KMS-11 (cell line): ENCODE data around the gene POFUT1.

ENCODE experiments used
- H2AFZ ChIP-seq: fragments of 200-600 bp; sonication (generic); 2 replicates; pipeline ENCODE4 v1.6.1; 2016; ENCODE audit warnings: antibody characterized with exemption, mixed run types, low read depth
- H3K27ac ChIP-seq: fragments of 200-600 bp; sonication (generic); 2 replicates; pipeline ENCODE4 v1.6.1; 2016; ENCODE audit warnings: mild to moderate bottlenecking, mixed run types
- H3K27me3 ChIP-seq: fragments of 200-600 bp; sonication (generic); 2 replicates; pipeline ENCODE4 v1.6.1; 2017; ENCODE audit warnings: mild to moderate bottlenecking, low read depth, mixed run types, moderate library complexity; ENCODE audit not compliant: insufficient read depth
- H3K36me3 ChIP-seq: fragments of 200-600 bp; sonication (generic); 2 replicates; pipeline ENCODE4 v1.6.1; 2017; ENCODE audit warnings: mild to moderate bottlenecking, mixed run types; ENCODE audit not compliant: insufficient read depth
- H3K4me1 ChIP-seq: fragments of 200-600 bp; sonication (generic); 2 replicates; pipeline ENCODE4 v1.6.1; 2016; ENCODE audit warnings: mild to moderate bottlenecking, low read depth, mixed run types; ENCODE audit not compliant: poor library complexity, severe bottlenecking
- H3K4me2 ChIP-seq: fragments of 200-600 bp; sonication (generic); 2 replicates; pipeline ENCODE4 v1.7.0; 2016; ENCODE audit warnings: mild to moderate bottlenecking, mixed run types
- H3K4me3 ChIP-seq: fragments of 200-600 bp; sonication (generic); IDR thresholded peaks from 2 replicates; pipeline ENCODE4 v1.6.1; 2017; ENCODE audit warnings: low read depth, low read length, mixed read lengths; ENCODE audit not compliant: insufficient read depth
- H3K79me2 ChIP-seq: fragments of 200-600 bp; sonication (generic); 2 replicates; pipeline ENCODE4 v1.6.1; 2016; ENCODE audit warnings: low read depth, mixed run types; ENCODE audit not compliant: insufficient read depth
- H3K9ac ChIP-seq: fragments of 200-600 bp; sonication (generic); 2 replicates; pipeline ENCODE4 v1.6.1; 2016; ENCODE audit warnings: mild to moderate bottlenecking, mixed run types
- H4K20me1 ChIP-seq: fragments of 200-600 bp; sonication (generic); 2 replicates; pipeline ENCODE4 v1.6.1; 2016; ENCODE audit warnings: mild to moderate bottlenecking, mixed run types; ENCODE audit not compliant: insufficient read depth
- TF ChIP-seq, protein P1 (sequence below): fragments of 200-600 bp; sonication (generic); conservative IDR thresholded peaks from 2 replicates; pipeline ENCODE4 v1.6.1; 2017; ENCODE audit warnings: low read depth, mild to moderate bottlenecking, antibody characterized with exemption, low read length, moderate library complexity, mixed read lengths

POFUT1 gene

DNA sequence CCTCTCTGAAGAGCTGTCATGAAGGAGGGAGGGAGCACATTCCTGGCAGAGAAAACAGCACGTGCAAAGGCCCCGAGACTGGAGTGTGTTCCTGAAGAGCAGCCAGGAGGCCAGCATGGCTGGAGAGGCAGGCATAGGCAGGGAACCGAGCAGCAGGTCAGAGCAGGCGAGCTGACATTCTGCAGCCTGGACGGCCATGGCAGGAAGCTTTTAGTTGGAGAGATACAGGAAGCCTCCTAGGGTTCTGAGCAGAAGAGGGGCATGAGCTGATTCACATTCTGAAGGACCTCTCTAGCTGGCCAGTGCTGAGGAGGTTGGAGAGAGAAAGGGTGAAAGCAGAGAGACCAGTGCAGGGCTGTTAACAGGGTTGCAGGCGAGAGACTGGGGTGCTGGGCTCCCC is 29.7 kb downstream of the POFUT1 start:
- Histone ChIP-seq H3K36me3 (no peaks in the 10 kb centered on the region; the same call in 1 of the 2 replicates), H2AFZ (no peak overlapping the region), H3K4me1 (peaks cover 9% of the 10 kb centered on the region), H3K9ac (no peak overlapping the region), H3K4me2 (no peak overlapping the region), H3K4me3 (no peak overlapping the region), H3K79me2 (no peaks in the 10 kb centered on the region), H3K27ac (no peak overlapping the region), H3K27me3 (no peaks in the 10 kb centered on the region), H4K20me1 (no peaks in the 10 kb centered on the region)
- TF ChIP-seq, protein P1, sequence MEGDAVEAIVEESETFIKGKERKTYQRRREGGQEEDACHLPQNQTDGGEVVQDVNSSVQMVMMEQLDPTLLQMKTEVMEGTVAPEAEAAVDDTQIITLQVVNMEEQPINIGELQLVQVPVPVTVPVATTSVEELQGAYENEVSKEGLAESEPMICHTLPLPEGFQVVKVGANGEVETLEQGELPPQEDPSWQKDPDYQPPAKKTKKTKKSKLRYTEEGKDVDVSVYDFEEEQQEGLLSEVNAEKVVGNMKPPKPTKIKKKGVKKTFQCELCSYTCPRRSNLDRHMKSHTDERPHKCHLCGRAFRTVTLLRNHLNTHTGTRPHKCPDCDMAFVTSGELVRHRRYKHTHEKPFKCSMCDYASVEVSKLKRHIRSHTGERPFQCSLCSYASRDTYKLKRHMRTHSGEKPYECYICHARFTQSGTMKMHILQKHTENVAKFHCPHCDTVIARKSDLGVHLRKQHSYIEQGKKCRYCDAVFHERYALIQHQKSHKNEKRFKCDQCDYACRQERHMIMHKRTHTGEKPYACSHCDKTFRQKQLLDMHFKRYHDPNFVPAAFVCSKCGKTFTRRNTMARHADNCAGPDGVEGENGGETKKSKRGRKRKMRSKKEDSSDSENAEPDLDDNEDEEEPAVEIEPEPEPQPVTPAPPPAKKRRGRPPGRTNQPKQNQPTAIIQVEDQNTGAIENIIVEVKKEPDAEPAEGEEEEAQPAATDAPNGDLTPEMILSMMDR, result no peak

DNA sequence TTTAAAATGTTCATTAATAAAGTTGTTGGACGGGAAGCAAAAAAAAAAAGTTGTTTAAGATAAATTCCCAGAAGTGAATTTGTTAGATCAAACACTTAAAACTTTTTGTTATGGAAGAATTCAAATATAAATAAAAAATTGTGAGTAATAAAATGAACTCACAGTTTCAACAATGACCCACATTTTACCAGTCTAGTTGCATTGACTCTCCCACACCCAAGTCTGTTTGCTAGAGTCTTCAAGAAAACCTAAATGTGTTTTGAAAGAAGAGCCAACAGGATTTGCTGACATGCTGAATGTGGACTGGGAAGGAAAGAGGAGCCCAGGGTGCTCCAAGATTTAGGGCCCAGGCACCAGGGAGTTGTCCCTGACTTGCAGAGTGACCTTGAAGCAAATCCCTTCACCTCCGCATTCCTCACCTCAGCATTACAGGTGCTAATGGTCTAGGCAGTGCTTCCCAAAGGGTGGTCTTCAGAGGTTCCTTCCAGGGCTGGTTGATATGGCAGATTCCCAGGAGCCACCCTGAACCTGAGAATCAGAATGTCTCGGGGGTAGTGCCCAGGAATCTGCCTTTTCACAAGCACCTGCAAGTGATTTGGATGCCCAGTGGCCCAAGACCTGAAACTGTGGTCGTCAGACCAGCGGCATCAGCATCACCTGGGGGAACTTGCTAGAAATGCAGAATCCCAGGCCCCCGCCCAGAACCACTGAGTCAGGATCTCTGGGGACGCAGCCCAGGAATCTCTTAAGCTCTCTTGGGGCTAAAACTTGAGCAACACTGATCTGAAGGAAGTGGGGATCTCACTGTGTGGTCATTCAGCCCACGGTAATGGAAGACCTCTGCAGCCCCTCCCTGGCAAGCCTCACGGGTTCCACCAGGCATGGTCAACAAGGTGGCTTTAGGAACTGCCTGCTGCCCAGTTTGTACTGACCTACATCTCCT is 31.1 kb downstream of the POFUT1 start:
- TF ChIP-seq, protein P1, result no peak

DNA sequence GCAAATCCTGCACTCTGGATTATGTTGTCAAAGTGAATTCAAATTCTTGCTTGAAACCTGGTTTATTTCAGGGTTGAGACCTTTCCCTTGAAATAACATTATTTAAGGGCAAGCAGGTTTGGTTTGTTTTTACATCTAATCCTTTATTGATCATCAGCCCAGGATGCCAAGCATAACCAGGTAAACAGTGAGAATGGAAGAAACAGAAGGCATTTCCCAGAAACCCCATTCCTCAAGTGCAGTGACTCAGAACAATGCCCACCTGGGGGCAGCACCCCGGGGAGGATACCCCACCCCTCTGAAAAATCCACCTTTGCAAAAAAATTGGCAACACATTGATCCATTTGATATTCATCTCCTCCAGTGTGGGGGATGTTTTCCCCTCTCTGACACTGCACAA is 32.5 kb downstream of the POFUT1 start:
- H4K20me1 ChIP-seq, result no peaks in the 10 kb centered on the region
- no peak overlapping the region for H2AFZ ChIP-seq
- H3K27ac ChIP-seq, result no peak overlapping the region
- no peaks in the 10 kb centered on the region for H3K79me2 ChIP-seq
- no peak overlapping the region for H3K9ac ChIP-seq
- no peak overlapping the region for H3K4me3 ChIP-seq
- H3K4me2 ChIP-seq, result no peak overlapping the region
- H3K36me3 ChIP-seq, result no peaks in the 10 kb centered on the region; the same call in 1 of the 2 replicates
- no peaks in the 10 kb centered on the region for H3K27me3 ChIP-seq
- TF ChIP-seq, protein P1, result 0 out of 2 replicates have a peak, but pooled peaks have one; percentile 21
- H3K4me1 ChIP-seq, result peaks cover 4% of the 10 kb centered on the region

More for the DNA sequence above, 31.1 kb downstream of the POFUT1 start:
- Histone ChIP-seq H3K27me3 (no peaks in the 10 kb centered on the region), H3K9ac (no peak overlapping the region), H3K36me3 (no peaks in the 10 kb centered on the region; the same call in 1 of the 2 replicates), H2AFZ (no peak overlapping the region), H3K4me3 (no peak overlapping the region), H3K4me1 (peaks cover 4% of the 10 kb centered on the region), H3K79me2 (no peaks in the 10 kb centered on the region), H4K20me1 (no peaks in the 10 kb centered on the region), H3K27ac (no peak overlapping the region), H3K4me2 (no peak overlapping the region)

DNA sequence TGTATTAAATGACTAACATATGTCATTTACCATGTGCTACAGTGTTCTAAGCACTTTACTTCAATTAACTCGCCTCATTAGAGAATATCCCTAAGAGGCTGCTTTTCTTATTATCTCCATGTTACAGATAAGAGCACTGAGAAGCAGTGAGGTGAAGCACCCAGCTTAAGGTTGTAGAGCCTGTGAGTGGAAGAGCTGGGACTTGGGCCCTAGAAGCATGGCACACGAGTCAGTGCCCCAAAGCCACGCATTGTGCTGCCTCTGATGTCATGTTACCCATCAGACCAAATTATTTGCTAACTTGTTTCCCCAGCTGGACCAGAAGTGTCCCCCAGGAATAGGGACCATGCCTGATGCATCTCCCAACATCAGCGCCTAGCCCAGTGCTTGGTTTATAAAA is 34.1 kb downstream of the POFUT1 start:
- Histone ChIP-seq H4K20me1 (no peaks in the 10 kb centered on the region), H3K4me1 (no peaks in the 10 kb centered on the region), H3K9ac (no peak overlapping the region), H3K27me3 (no peaks in the 10 kb centered on the region), H3K79me2 (no peaks in the 10 kb centered on the region), H3K4me2 (no peak overlapping the region), H3K27ac (no peak overlapping the region), H3K36me3 (no peaks in the 10 kb centered on the region), H2AFZ (no peak overlapping the region), H3K4me3 (no peak overlapping the region)
- TF ChIP-seq, protein P1, result no peak
